HEK293 (cell line): ENCODE data around the gene HNRNPC.
"Not testable (repeated sequence)": the region's sequence is repeated elsewhere in the genome, so short reads cannot be mapped to it uniquely, and the experiment has no call there.

Experiments
- TF ChIP-seq, protein P1 (sequence below): fragments of 450-650 bp; formaldehyde crosslinking; IDR thresholded peaks from 2 replicates; pipeline ENCODE4 v1.5.1; 2016; ENCODE audit warnings: missing biosample characterization, missing genetic modification characterization
- TF ChIP-seq, protein P2 (sequence below): fragments of 450-650 bp; formaldehyde crosslinking; IDR thresholded peaks from 2 replicates; pipeline ENCODE4 v1.5.1; 2016; ENCODE audit warnings: missing biosample characterization, missing genetic modification characterization, low read depth

DNA sequence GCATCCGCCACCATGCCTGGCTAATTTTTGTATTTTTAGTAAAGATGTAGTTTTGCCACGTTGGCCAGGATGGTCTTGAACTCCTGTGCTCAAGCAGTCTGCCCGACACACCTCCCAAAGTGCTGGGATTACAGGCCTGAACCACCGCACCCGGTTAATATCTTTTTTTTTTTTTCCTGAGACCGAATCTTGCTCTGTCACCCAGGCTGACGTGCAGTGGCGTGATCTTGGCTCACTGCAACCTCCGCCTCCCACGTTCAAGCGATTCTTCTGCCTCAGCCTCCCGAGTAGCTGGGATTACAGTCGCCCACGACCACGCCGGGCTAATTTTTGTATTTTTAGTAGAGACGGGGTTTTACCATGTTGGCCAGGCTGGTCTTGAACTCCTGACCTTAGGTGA, 3.4 kb upstream of the HNRNPC start:
- TF ChIP-seq, protein P1, sequence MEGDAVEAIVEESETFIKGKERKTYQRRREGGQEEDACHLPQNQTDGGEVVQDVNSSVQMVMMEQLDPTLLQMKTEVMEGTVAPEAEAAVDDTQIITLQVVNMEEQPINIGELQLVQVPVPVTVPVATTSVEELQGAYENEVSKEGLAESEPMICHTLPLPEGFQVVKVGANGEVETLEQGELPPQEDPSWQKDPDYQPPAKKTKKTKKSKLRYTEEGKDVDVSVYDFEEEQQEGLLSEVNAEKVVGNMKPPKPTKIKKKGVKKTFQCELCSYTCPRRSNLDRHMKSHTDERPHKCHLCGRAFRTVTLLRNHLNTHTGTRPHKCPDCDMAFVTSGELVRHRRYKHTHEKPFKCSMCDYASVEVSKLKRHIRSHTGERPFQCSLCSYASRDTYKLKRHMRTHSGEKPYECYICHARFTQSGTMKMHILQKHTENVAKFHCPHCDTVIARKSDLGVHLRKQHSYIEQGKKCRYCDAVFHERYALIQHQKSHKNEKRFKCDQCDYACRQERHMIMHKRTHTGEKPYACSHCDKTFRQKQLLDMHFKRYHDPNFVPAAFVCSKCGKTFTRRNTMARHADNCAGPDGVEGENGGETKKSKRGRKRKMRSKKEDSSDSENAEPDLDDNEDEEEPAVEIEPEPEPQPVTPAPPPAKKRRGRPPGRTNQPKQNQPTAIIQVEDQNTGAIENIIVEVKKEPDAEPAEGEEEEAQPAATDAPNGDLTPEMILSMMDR (tag by site-specific recombination) = not testable (repeated sequence)
- TF ChIP-seq, protein P2, sequence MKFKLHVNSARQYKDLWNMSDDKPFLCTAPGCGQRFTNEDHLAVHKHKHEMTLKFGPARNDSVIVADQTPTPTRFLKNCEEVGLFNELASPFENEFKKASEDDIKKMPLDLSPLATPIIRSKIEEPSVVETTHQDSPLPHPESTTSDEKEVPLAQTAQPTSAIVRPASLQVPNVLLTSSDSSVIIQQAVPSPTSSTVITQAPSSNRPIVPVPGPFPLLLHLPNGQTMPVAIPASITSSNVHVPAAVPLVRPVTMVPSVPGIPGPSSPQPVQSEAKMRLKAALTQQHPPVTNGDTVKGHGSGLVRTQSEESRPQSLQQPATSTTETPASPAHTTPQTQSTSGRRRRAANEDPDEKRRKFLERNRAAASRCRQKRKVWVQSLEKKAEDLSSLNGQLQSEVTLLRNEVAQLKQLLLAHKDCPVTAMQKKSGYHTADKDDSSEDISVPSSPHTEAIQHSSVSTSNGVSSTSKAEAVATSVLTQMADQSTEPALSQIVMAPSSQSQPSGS = not testable (repeated sequence)
